ENCODE results near the gene TEX14. TPM values are rescaled to one million over a fixed set of nuclear protein-coding genes. Genes with fewer than 3 reads are reported as not detected.

Gene TEX14

GRCh38 chr17:58508341-58509067 is 183.3 kb downstream of the TEX14 start:
- H2AFZ ChIP-seq (ENCODE audit: low read length) = no peak overlapping the region
- H4K8ac ChIP-seq (ENCODE audit: low read depth, low read length) = no peak overlapping the region
- H4K91ac ChIP-seq (ENCODE audit: low read depth, low read length, poor library complexity) = no peak overlapping the region
- no peak overlapping the region for H3K4me3 ChIP-seq (ENCODE audit: low read length in 2 of 2)
- H3K4ac ChIP-seq (ENCODE audit: low read length) = no peak overlapping the region
- no peak overlapping the region for H3K23ac ChIP-seq (ENCODE audit: low read depth, low read length, poor library complexity)
- no peak overlapping the region for H3K9ac ChIP-seq (ENCODE audit: low read depth, low read length, poor library complexity)
- no peak overlapping the region for H2BK15ac ChIP-seq (ENCODE audit: low read length)
- no peaks in the 10 kb centered on the region for H3K9me3 ChIP-seq (replicated peaks in 1 of 2; ENCODE audit: control insufficient read depth in 2 of 2, insufficient read depth in 1 of 2, low read depth in 1 of 2, low read length in 2 of 2)
- H3K79me1 ChIP-seq (ENCODE audit: low read depth, low read length) = peaks cover 4% of the 10 kb centered on the region
- no peak overlapping the region for H3K27ac ChIP-seq (replicated peaks; ENCODE audit: low read length)
- WGBS, 2 donors (ENCODE audit: extremely low coverage in 2 of 2, insufficient read length in 2 of 2, insufficient replicate concordance in 1 of 2) = no CpG with 5 or more reads among the region's 10 CpGs
- peaks cover 2 to 8% of the 10 kb centered on the region in 2 donors for H3K4me1 ChIP-seq (ENCODE audit: control insufficient read depth in 2 of 2, insufficient read depth in 1 of 2, low read depth in 1 of 2, low read length in 2 of 2)
- H2BK12ac ChIP-seq (ENCODE audit: low read length) = no peak overlapping the region
- H2BK5ac ChIP-seq (ENCODE audit: low read length) = no peak overlapping the region
- H2AK5ac ChIP-seq (ENCODE audit: low read depth, low read length) = no peak overlapping the region
- no peak overlapping the region for H3K14ac ChIP-seq (ENCODE audit: low read length)
- peaks cover 58 to 99% of the 10 kb centered on the region in 2 donors for H3K36me3 ChIP-seq (replicated peaks in 1 of 2; ENCODE audit: control insufficient read depth in 2 of 2, insufficient read depth in 2 of 2, low read length in 2 of 2)
- DNase-seq (ENCODE audit: low spot score) = no peak
- H3K27me3 ChIP-seq (ENCODE audit: control insufficient read depth in 3 of 3, insufficient read depth in 3 of 3, low read depth in 1 of 3, low read length in 3 of 3) = no peaks in the 10 kb centered on the region
- H3K4me2 ChIP-seq (ENCODE audit: insufficient read depth, low read length, poor library complexity, severe bottlenecking) = no peak overlapping the region
- no peak overlapping the region for H2BK120ac ChIP-seq (ENCODE audit: low read depth, low read length)
- H3K18ac ChIP-seq (ENCODE audit: low read length) = no peak overlapping the region

GRCh38 chr17:58507123-58507634 is 184.7 kb downstream of the TEX14 start:
- no peak overlapping the region for H3K9ac ChIP-seq (ENCODE audit: low read depth, low read length, poor library complexity)
- no peak overlapping the region for H3K18ac ChIP-seq (ENCODE audit: low read length)
- no peak overlapping the region for H3K14ac ChIP-seq (ENCODE audit: low read length)
- H2BK12ac ChIP-seq (ENCODE audit: low read length) = no peak overlapping the region
- no peak overlapping the region for H4K8ac ChIP-seq (ENCODE audit: low read depth, low read length)
- no peak overlapping the region for H2AFZ ChIP-seq (ENCODE audit: low read length)
- H2AK5ac ChIP-seq (ENCODE audit: low read depth, low read length) = no peak overlapping the region
- H4K91ac ChIP-seq (ENCODE audit: low read depth, low read length, poor library complexity) = no peak overlapping the region
- no peak overlapping the region for H3K4me2 ChIP-seq (ENCODE audit: insufficient read depth, low read length, poor library complexity, severe bottlenecking)
- H3K23ac ChIP-seq (ENCODE audit: low read depth, low read length, poor library complexity) = no peak overlapping the region
- no peak overlapping the region for H2BK120ac ChIP-seq (ENCODE audit: low read depth, low read length)
- peaks cover 58 to 99% of the 10 kb centered on the region in 2 donors for H3K36me3 ChIP-seq (replicated peaks in 1 of 2; ENCODE audit: control insufficient read depth in 2 of 2, insufficient read depth in 2 of 2, low read length in 2 of 2)
- DNase-seq (ENCODE audit: low spot score) = no peak
- H3K4me1 ChIP-seq (ENCODE audit: control insufficient read depth in 2 of 2, insufficient read depth in 1 of 2, low read depth in 1 of 2, low read length in 2 of 2) = no peaks in the 10 kb centered on the region
- H3K4me3 ChIP-seq (ENCODE audit: low read length in 2 of 2) = no peak overlapping the region
- no peaks in the 10 kb centered on the region for H3K9me3 ChIP-seq (replicated peaks in 1 of 2; ENCODE audit: control insufficient read depth in 2 of 2, insufficient read depth in 1 of 2, low read depth in 1 of 2, low read length in 2 of 2)
- no peak overlapping the region for H3K4ac ChIP-seq (ENCODE audit: low read length)
- no peak overlapping the region for H2BK5ac ChIP-seq (ENCODE audit: low read length)
- no peak overlapping the region for H3K27ac ChIP-seq (replicated peaks; ENCODE audit: low read length)
- H3K27me3 ChIP-seq (ENCODE audit: control insufficient read depth in 3 of 3, insufficient read depth in 3 of 3, low read depth in 1 of 3, low read length in 3 of 3) = no peaks in the 10 kb centered on the region
- H3K79me1 ChIP-seq (ENCODE audit: low read depth, low read length) = peaks cover 2% of the 10 kb centered on the region
- no CpG with 5 or more reads among the region's 13 CpGs for WGBS, 2 donors (ENCODE audit: extremely low coverage in 2 of 2, insufficient read length in 2 of 2, insufficient replicate concordance in 1 of 2)
- no peak overlapping the region for H2BK15ac ChIP-seq (ENCODE audit: low read length)

Small RNAs within 50 kb of the gene (small RNA-seq; reads per million reads assigned to genes)
- not detected for gene AC011195.1 (ENCODE audit: insufficient read depth)
- gene RF00012 (ENCODE audit: insufficient read depth) = not detected
- gene RNU1-108P (ENCODE audit: insufficient read depth) = not detected
- gene RNU1-52P (ENCODE audit: insufficient read depth) = not detected
- 1.2 reads per million for gene RNU1-85P (ENCODE audit: insufficient read depth)

Measured in neuronal stem cell (in vitro differentiated cells).